Effector memory CD4-positive, alpha-beta T cell (primary cell): ENCODE results near the gene PLEKHA6.
"Not testable (repeated sequence)": the region's sequence is repeated elsewhere in the genome, so short reads cannot be mapped to it uniquely, and the experiment has no call there.

ENCODE experiments used
- DNase-seq, 3 donors: peaks; one replicate each; pipeline ENCODE4 v3.0.0-alpha.2; 2020
- H3K27ac ChIP-seq: 2 replicates; pipeline ENCODE4 v1.7.0; 2013; ENCODE audit warnings: mild to moderate bottlenecking, low read length, moderate library complexity; ENCODE audit not compliant: insufficient read depth, poor library complexity, severe bottlenecking
- H3K27me3 ChIP-seq: replicated peaks from 2 replicates; pipeline ENCODE4 v1.7.0; 2013; ENCODE audit warnings: mild to moderate bottlenecking, low read length; ENCODE audit not compliant: insufficient read depth, control insufficient read depth, poor library complexity, severe bottlenecking
- H3K36me3 ChIP-seq: 2 replicates; pipeline ENCODE4 v1.7.0; 2013; ENCODE audit warnings: mild to moderate bottlenecking, low read length, moderate library complexity; ENCODE audit not compliant: control insufficient read depth, insufficient read depth
- H3K4me1 ChIP-seq: 2 replicates; pipeline ENCODE4 v1.7.0; 2013; ENCODE audit warnings: low read length, mild to moderate bottlenecking; ENCODE audit not compliant: control insufficient read depth, insufficient read depth, poor library complexity, severe bottlenecking
- H3K4me3 ChIP-seq: 2 replicates; pipeline ENCODE4 v1.7.0; 2013; ENCODE audit warnings: low read length, low read depth, mild to moderate bottlenecking; ENCODE audit not compliant: insufficient read depth, poor library complexity, severe bottlenecking
- H3K9me3 ChIP-seq: 2 replicates; pipeline ENCODE4 v1.7.0; 2013; ENCODE audit warnings: mild to moderate bottlenecking, low read length, moderate library complexity; ENCODE audit not compliant: control insufficient read depth

Gene PLEKHA6

GRCh38 chr1:204237515-204237914 is 122.2 kb downstream of the PLEKHA6 start:
- not testable (repeated sequence) for H3K27me3 ChIP-seq, DNase-seq, H3K9me3 ChIP-seq, H3K4me1 ChIP-seq, H3K36me3 ChIP-seq, H3K4me3 ChIP-seq, H3K27ac ChIP-seq

- no peak for DNase-seq
- Histone ChIP-seq H3K4me3 (no peak overlapping the region), H3K27me3 (no peaks in the 10 kb centered on the region), H3K36me3 (no peaks in the 10 kb centered on the region), H3K27ac (no peak overlapping the region), H3K9me3 (no peaks in the 10 kb centered on the region), H3K4me1 (no peaks in the 10 kb centered on the region)
Measured at GRCh38 chr1:204232526-204232925, 127.2 kb downstream of the PLEKHA6 start.

- no peak for DNase-seq
- Histone ChIP-seq H3K36me3 (no peaks in the 10 kb centered on the region), H3K4me3 (no peak overlapping the region), H3K9me3 (no peaks in the 10 kb centered on the region), H3K27me3 (no peaks in the 10 kb centered on the region), H3K27ac (no peak overlapping the region), H3K4me1 (no peaks in the 10 kb centered on the region)
Measured at GRCh38 chr1:204230211-204230610, 129.5 kb downstream of the PLEKHA6 start.

- H3K27me3 ChIP-seq = no peaks in the 10 kb centered on the region
- H3K27ac ChIP-seq = no peak overlapping the region
- no peaks in the 10 kb centered on the region for H3K9me3 ChIP-seq
Measured at GRCh38 chr1:204228896-204229295, 130.8 kb downstream of the PLEKHA6 start.

GRCh38 chr1:204227996-204228785 is 131.5 kb downstream of the PLEKHA6 start:
- H3K4me3 ChIP-seq = no peak overlapping the region
- H3K27me3 ChIP-seq = no peaks in the 10 kb centered on the region
- H3K4me1 ChIP-seq = no peaks in the 10 kb centered on the region
- H3K36me3 ChIP-seq = no peaks in the 10 kb centered on the region
- H3K27ac ChIP-seq = no peak overlapping the region
- DNase-seq = no peak
- no peaks in the 10 kb centered on the region for H3K9me3 ChIP-seq

More at GRCh38 chr1:204228896-204229295, 130.8 kb downstream of the PLEKHA6 start:
- no peak overlapping the region for H3K4me3 ChIP-seq
- no peak for DNase-seq
- H3K4me1 ChIP-seq = no peaks in the 10 kb centered on the region
- H3K36me3 ChIP-seq = no peaks in the 10 kb centered on the region

GRCh38 chr1:204227351-204227750 is 132.4 kb downstream of the PLEKHA6 start:
- Histone ChIP-seq H3K9me3 (no peaks in the 10 kb centered on the region), H3K27ac (no peak overlapping the region), H3K36me3 (no peaks in the 10 kb centered on the region), H3K27me3 (no peaks in the 10 kb centered on the region), H3K4me3 (no peak overlapping the region), H3K4me1 (no peaks in the 10 kb centered on the region)
- no peak for DNase-seq

- Histone ChIP-seq H3K27me3 (no peaks in the 10 kb centered on the region), H3K4me3 (no peak overlapping the region), H3K9me3 (no peaks in the 10 kb centered on the region), H3K4me1 (no peaks in the 10 kb centered on the region), H3K36me3 (no peaks in the 10 kb centered on the region), H3K27ac (no peak overlapping the region)
- no peak for DNase-seq
Measured at GRCh38 chr1:204225841-204226735, 133.6 kb downstream of the PLEKHA6 start.

GRCh38 chr1:204224655-204225054 is 135.1 kb downstream of the PLEKHA6 start:
- H3K27ac ChIP-seq = no peak overlapping the region
- no peaks in the 10 kb centered on the region for H3K4me1 ChIP-seq
- no peak for DNase-seq
- H3K27me3 ChIP-seq = no peaks in the 10 kb centered on the region
- H3K9me3 ChIP-seq = no peaks in the 10 kb centered on the region
- H3K36me3 ChIP-seq = no peaks in the 10 kb centered on the region
- no peak overlapping the region for H3K4me3 ChIP-seq

GRCh38 chr1:204223129-204223860 is 136.4 kb downstream of the PLEKHA6 start:
- no peaks in the 10 kb centered on the region for H3K27me3 ChIP-seq
- no peak for DNase-seq

GRCh38 chr1:204222764-204223055 is 137.0 kb downstream of the PLEKHA6 start:
- no peaks in the 10 kb centered on the region for H3K4me1 ChIP-seq
- no peaks in the 10 kb centered on the region for H3K36me3 ChIP-seq
- H3K4me3 ChIP-seq = no peak overlapping the region
- no peak for DNase-seq
- H3K9me3 ChIP-seq = no peaks in the 10 kb centered on the region
- no peaks in the 10 kb centered on the region for H3K27me3 ChIP-seq
- H3K27ac ChIP-seq = no peak overlapping the region

More at GRCh38 chr1:204223129-204223860, 136.4 kb downstream of the PLEKHA6 start:
- H3K4me1 ChIP-seq = no peaks in the 10 kb centered on the region
- H3K36me3 ChIP-seq = no peaks in the 10 kb centered on the region
- no peak overlapping the region for H3K4me3 ChIP-seq
- H3K9me3 ChIP-seq = no peaks in the 10 kb centered on the region
- no peak overlapping the region for H3K27ac ChIP-seq
